WTC11 (cell line): Measurements from ENCODE around the gene TEN1.
A peak's percentile ranks its signal among the peaks of the same experiment; 100 is the strongest.

Source experiments
- CREB1 ChIP-seq: sonication (generic); formaldehyde crosslinking; IDR thresholded peaks from 2 replicates; pipeline ENCODE4 v1.8.0; 2023; ENCODE audit warnings: mild to moderate bottlenecking, missing genetic modification reagents
- GTF2I ChIP-seq: fragments of 250-450 bp; sonication (Bioruptor Pico); conservative IDR thresholded peaks from 2 replicates; pipeline ENCODE4 v1.4.0; 2021; ENCODE audit warnings: mild to moderate bottlenecking
- MXD4 ChIP-seq: fragments of 250-450 bp; sonication (Bioruptor Pico); IDR thresholded peaks from 2 replicates; pipeline ENCODE4 v1.8.0; 2021; ENCODE audit warnings: mild to moderate bottlenecking, moderate library complexity, borderline replicate concordance
- NFYB ChIP-seq: sonication (generic); formaldehyde crosslinking; conservative IDR thresholded peaks from 2 replicates; pipeline ENCODE4 v1.8.0; 2022; ENCODE audit warnings: low read depth, missing genetic modification reagents
- TCF7 ChIP-seq: sonication (generic); formaldehyde crosslinking; IDR thresholded peaks from 2 replicates; pipeline ENCODE4 v1.8.0; 2022; ENCODE audit warnings: mild to moderate bottlenecking, low read depth, missing genetic modification reagents, moderate library complexity
- ZNF416 ChIP-seq: fragments of 250-450 bp; sonication (Bioruptor Pico); IDR thresholded peaks from 2 replicates; pipeline ENCODE4 v1.9.0; 2021; ENCODE audit warnings: mild to moderate bottlenecking, inconsistent platforms
- TF ChIP-seq, protein P1 (sequence below): sonication (generic); formaldehyde crosslinking; IDR thresholded peaks from 2 replicates; pipeline ENCODE4 v1.8.1; 2022; ENCODE audit warnings: low read depth, mild to moderate bottlenecking, moderate library complexity, missing genetic modification reagents, borderline replicate concordance
- TF ChIP-seq, protein P2 (sequence below): fragments of 200-600 bp; IDR thresholded peaks from 2 replicates; pipeline ENCODE4 v1.8.0; 2022; ENCODE audit warnings: antibody characterized with exemption
- TF ChIP-seq, protein P3 (sequence below): sonication (generic); formaldehyde crosslinking; IDR thresholded peaks from 2 replicates; pipeline ENCODE4 v1.8.1; 2022; ENCODE audit warnings: mild to moderate bottlenecking, moderate library complexity, missing genetic modification reagents
- TF ChIP-seq, protein P4 (sequence below): sonication (generic); formaldehyde crosslinking; IDR thresholded peaks from 2 replicates; pipeline ENCODE4 v1.8.1; 2023; ENCODE audit warnings: mild to moderate bottlenecking, missing genetic modification reagents, moderate library complexity

DNA sequence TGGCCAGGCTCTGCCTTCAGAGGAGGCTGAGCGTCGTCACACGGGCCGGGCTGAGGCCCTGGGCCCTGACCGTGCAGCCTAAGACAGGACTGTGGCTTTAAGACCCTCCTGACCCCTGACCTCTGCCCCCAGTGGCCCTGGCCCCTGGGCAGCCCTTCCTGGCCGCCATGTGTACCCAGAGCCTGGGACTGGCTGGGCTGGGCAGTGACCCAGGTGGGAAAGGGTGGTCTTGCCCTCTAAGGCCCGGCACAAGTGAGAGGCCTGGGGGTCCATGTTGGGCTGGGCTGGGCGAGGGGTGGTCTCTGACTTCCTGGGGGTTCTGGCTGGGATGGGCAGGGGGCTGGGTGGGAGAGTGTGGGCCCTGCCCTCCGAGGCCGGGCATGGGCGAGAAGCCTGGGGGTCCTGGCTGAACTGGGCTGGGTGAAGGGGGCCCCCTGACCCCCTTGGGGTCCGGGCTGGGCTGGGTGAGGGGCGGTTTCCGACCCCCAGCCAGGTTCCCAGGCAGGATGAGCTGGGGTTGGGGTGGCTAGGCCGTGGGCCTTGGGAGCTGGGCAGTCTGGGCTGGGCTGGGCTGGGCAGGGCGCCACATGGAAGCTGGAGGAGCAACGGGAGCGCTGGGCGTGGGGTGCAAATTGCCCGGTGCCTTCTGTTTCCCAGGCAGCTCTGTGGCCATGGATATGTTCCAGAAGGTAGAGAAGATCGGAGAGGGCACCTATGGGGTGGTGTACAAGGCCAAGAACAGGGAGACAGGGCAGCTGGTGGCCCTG lies 21.9 kb downstream of the TEN1 start, which contains the start of gene CDK3:
- TF ChIP-seq, protein P1, sequence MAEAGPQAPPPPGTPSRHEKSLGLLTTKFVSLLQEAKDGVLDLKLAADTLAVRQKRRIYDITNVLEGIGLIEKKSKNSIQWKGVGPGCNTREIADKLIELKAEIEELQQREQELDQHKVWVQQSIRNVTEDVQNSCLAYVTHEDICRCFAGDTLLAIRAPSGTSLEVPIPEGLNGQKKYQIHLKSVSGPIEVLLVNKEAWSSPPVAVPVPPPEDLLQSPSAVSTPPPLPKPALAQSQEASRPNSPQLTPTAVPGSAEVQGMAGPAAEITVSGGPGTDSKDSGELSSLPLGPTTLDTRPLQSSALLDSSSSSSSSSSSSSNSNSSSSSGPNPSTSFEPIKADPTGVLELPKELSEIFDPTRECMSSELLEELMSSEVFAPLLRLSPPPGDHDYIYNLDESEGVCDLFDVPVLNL (CRISPR knock-in tag) = no peak
- no peak for TF ChIP-seq ZNF416 (CRISPR knock-in tag)
- no peak for TF ChIP-seq TCF7
- TF ChIP-seq, protein P2, sequence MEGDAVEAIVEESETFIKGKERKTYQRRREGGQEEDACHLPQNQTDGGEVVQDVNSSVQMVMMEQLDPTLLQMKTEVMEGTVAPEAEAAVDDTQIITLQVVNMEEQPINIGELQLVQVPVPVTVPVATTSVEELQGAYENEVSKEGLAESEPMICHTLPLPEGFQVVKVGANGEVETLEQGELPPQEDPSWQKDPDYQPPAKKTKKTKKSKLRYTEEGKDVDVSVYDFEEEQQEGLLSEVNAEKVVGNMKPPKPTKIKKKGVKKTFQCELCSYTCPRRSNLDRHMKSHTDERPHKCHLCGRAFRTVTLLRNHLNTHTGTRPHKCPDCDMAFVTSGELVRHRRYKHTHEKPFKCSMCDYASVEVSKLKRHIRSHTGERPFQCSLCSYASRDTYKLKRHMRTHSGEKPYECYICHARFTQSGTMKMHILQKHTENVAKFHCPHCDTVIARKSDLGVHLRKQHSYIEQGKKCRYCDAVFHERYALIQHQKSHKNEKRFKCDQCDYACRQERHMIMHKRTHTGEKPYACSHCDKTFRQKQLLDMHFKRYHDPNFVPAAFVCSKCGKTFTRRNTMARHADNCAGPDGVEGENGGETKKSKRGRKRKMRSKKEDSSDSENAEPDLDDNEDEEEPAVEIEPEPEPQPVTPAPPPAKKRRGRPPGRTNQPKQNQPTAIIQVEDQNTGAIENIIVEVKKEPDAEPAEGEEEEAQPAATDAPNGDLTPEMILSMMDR = peak; percentile 6
- no peak for TF ChIP-seq NFYB
- TF ChIP-seq CREB1 (CRISPR knock-in tag) = no peak
- TF ChIP-seq, protein P3, sequence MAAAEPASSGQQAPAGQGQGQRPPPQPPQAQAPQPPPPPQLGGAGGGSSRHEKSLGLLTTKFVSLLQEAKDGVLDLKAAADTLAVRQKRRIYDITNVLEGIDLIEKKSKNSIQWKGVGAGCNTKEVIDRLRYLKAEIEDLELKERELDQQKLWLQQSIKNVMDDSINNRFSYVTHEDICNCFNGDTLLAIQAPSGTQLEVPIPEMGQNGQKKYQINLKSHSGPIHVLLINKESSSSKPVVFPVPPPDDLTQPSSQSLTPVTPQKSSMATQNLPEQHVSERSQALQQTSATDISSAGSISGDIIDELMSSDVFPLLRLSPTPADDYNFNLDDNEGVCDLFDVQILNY (CRISPR knock-in tag) = no peak
- TF ChIP-seq, protein P4, sequence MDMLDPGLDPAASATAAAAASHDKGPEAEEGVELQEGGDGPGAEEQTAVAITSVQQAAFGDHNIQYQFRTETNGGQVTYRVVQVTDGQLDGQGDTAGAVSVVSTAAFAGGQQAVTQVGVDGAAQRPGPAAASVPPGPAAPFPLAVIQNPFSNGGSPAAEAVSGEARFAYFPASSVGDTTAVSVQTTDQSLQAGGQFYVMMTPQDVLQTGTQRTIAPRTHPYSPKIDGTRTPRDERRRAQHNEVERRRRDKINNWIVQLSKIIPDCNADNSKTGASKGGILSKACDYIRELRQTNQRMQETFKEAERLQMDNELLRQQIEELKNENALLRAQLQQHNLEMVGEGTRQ (CRISPR knock-in tag) = no peak
- no peak for TF ChIP-seq GTF2I
- TF ChIP-seq MXD4 (CRISPR knock-in tag) = no peak
